22Rv1 (cell line): Measurements from ENCODE around the gene CAVIN2.

Experiments
- H3K27ac ChIP-seq: fragments of 450-650 bp; 2 replicates; pipeline ENCODE4 v1.5.1; 2017
- CTCF ChIP-seq: fragments of 450-650 bp; IDR thresholded peaks from 2 replicates; pipeline ENCODE4 v1.5.1; 2017; ENCODE audit warnings: mild to moderate bottlenecking
- ZFX ChIP-seq: fragments of 450-650 bp; IDR thresholded peaks from 2 replicates; pipeline ENCODE4 v1.6.1; 2017; ENCODE audit warnings: antibody characterized with exemption, borderline replicate concordance

The CAVIN2 gene

GRCh38 chr2:191846515-191847476 is at the start of gene CAVIN2:
CAVIN2 (minus strand) TSS chr2:191847088; CDS start chr2:191846925, 163 bp downstream.
- no peak for TF ChIP-seq ZFX
- TF ChIP-seq CTCF: no peak
- H3K27ac ChIP-seq: no peak within 1 kb of the TSS

- no peak for TF ChIP-seq CTCF
- TF ChIP-seq ZFX: no peak
Observed at GRCh38 chr2:191895743-191896142, 48.9 kb upstream of the CAVIN2 start.

GRCh38 chr2:191895195-191895594 is 48.3 kb upstream of the CAVIN2 start:
- no peak overlapping the region for H3K27ac ChIP-seq
- TF ChIP-seq ZFX (no peak), CTCF (no peak)

More at GRCh38 chr2:191895743-191896142, 48.9 kb upstream of the CAVIN2 start:
- no peak overlapping the region for H3K27ac ChIP-seq

- H3K27ac ChIP-seq: no peak overlapping the region
- no peak for TF ChIP-seq CTCF
- TF ChIP-seq ZFX: no peak
Observed at GRCh38 chr2:191894681-191895147, 47.8 kb upstream of the CAVIN2 start.

GRCh38 chr2:191892391-191892790 is 45.5 kb upstream of the CAVIN2 start:
- TF ChIP-seq CTCF: no peak
- no peak for TF ChIP-seq ZFX
- H3K27ac ChIP-seq: no peak overlapping the region

GRCh38 chr2:191891656-191892055 is 44.8 kb upstream of the CAVIN2 start:
- no peak for TF ChIP-seq ZFX
- no peak for TF ChIP-seq CTCF
- H3K27ac ChIP-seq: no peak overlapping the region

- TF ChIP-seq ZFX (no peak), CTCF (no peak)
- no peak overlapping the region for H3K27ac ChIP-seq
Observed at GRCh38 chr2:191889931-191890330, 43.0 kb upstream of the CAVIN2 start.
